Breast epithelium (tissue), 4 donors: ENCODE results near the gene HCK. TPM values are rescaled to one million over a fixed set of nuclear protein-coding genes. Genes with fewer than 3 reads are reported as not detected.

ENCODE experiments used
- DNase-seq, 2 donors: peaks; one replicate each; pipeline ENCODE4 v3.0.0-alpha.2; 2019; ENCODE audit warnings: low spot score in 2 of 2
- H3K27ac ChIP-seq, 2 donors: fragments of 200-600 bp; sonication (generic) in 1 of 2; one replicate each; pipeline ENCODE4 v1.5.1; 2016 to 2019; ENCODE audit warnings: mild to moderate bottlenecking in 1 of 2
- H3K27me3 ChIP-seq, 2 donors: fragments of 200-600 bp; sonication (generic) in 1 of 2; one replicate each; pipeline versions ENCODE4 v1.5.1 to v1.6.0; 2017 to 2019; ENCODE audit warnings: control low read depth in 1 of 2, mild to moderate bottlenecking in 1 of 2
- H3K36me3 ChIP-seq: fragments of 200-600 bp; one replicate; pipeline ENCODE4 v1.5.1; 2019
- H3K4me1 ChIP-seq, 2 donors: fragments of 200-600 bp; sonication (generic); one replicate each; pipeline ENCODE4 v1.5.1; 2016 to 2019; ENCODE audit warnings: control low read depth in 1 of 2
- H3K4me3 ChIP-seq, 3 donors: fragments of 200-600 bp; sonication (generic); 1 replicate in 2 of 3; 2 replicates in 1 of 3; pipeline ENCODE4 v1.5.1; 2016 to 2019; ENCODE audit warnings: mild to moderate bottlenecking in 3 of 3, moderate library complexity in 2 of 3
- H3K9me3 ChIP-seq, 2 donors: fragments of 200-600 bp; sonication (generic) in 1 of 2; one replicate each; pipeline ENCODE4 v1.5.1; 2016 to 2019; ENCODE audit warnings: control low read depth in 1 of 2
- CTCF ChIP-seq, 3 donors: fragments of 450-650 bp; IDR thresholded peaks; one replicate each; pipeline ENCODE4 v1.5.1; 2016 to 2017; ENCODE audit warnings: antibody characterized with exemption in 3 of 3, mild to moderate bottlenecking in 3 of 3, moderate library complexity in 3 of 3
- POLR2A ChIP-seq: fragments of 450-650 bp; IDR thresholded peaks from one replicate; pipeline ENCODE4 v1.6.1; 2016; ENCODE audit warnings: antibody characterized with exemption, mild to moderate bottlenecking, moderate library complexity
- POLR2AphosphoS5 ChIP-seq, 3 donors: sonication (generic); formaldehyde crosslinking; IDR thresholded peaks; one replicate each; pipeline ENCODE4 v1.6.1; 2017; ENCODE audit warnings: antibody characterized with exemption in 3 of 3
- intact Hi-C: fragments of 100-400 bp; cut with DNase I; formaldehyde crosslinking; loops from one replicate; pipeline ENCODE4 v1.15.1; 2023; ENCODE audit warnings: low total_unique reads
- total RNA-seq, 3 donors: library from RNA; depleted of rRNA; stranded (reverse); fragments of >200 nt; gene quantifications; one replicate each; pipeline ENCODE4 v1.1.0, GENCODE V29; 2016

The HCK gene
- total RNA-seq, 3 donors from 2014 or later: 10.2 to 27.4 (median 16.0) TPM

DNA sequence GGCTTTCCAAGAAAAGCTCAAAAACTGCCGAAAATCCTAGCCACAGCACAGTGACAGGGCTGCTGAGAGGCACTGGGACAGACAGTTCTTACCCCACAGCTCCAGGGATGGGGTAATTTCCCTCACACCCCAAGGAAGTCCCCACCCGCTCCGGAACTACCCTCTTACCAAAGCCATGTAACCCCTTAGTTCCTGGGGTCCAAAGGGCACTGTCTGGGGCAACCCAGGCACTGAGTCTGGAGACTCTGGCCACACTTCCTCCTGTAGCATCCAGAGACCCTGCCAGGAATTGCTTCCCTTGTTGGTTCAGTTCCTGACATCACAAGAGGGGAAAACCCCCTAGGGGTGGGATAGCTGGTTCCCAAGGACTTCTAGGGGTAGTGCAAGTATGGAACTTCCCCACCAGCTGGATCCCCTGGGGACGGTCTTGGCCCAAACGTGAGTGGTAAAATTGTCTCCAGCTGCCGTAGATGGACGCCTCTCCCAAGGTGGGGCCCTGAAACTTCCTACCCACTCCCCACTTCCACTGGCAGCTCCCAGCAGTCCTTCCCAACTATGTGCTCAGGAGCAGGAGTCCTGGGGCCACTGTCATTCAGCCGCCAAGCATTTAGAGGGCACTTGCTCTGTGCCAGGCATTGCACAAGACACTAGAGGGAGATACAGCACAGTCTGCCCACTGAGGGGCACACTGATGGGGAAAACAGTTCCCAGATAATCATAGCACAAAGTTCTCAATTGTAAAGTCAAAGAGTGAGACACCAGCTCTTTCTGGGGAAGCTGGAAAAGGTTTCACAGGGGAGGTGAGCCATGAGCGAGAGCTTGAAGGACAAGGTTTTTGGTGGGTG is 17.2 kb upstream of the HCK start:
- Histone ChIP-seq H3K27ac (no peak overlapping the region), H3K4me1 (no peaks in the 10 kb centered on the region), H3K36me3 (no peaks in the 10 kb centered on the region), H3K9me3 (no peaks in the 10 kb centered on the region), H3K27me3 (peaks cover 0 to 48% of the 10 kb centered on the region in 2 donors), H3K4me3 (no peak overlapping the region)
- intact Hi-C loops: no loop called here
- no peak for TF ChIP-seq POLR2AphosphoS5 (IDR thresholded peaks at IDR 0.05)
- no peak for TF ChIP-seq CTCF (IDR thresholded peaks at IDR 0.05)
- TF ChIP-seq POLR2A: no peak
- DNase-seq: no peak

DNA sequence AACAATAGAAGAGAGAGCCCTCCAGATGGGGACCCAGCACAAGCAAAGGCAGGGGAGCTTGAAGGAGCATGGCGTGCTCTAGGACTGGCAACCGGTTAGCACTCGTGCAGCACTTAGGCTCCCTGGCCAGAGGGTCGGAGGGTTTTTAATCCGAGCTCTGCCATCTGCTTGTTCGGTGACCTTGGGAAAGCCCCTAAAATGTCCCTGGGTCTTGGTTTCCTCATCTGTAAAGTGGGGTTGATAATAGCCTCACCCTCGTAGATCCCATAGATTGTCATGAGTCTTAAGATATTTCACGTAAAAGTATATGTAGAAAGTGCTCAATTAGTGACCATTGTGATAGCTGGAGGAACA is 16.6 kb upstream of the HCK start:
- TF ChIP-seq POLR2AphosphoS5 (IDR thresholded peaks at IDR 0.05) (no peak), CTCF (IDR thresholded peaks at IDR 0.05) (no peak), POLR2A (no peak)
- no peak overlapping the region for H3K27ac ChIP-seq
- no peaks in the 10 kb centered on the region for H3K4me1 ChIP-seq
- H3K36me3 ChIP-seq: no peaks in the 10 kb centered on the region
- H3K9me3 ChIP-seq: no peaks in the 10 kb centered on the region
- H3K27me3 ChIP-seq: peaks cover 0 to 48% of the 10 kb centered on the region in 2 donors
- H3K4me3 ChIP-seq: no peak overlapping the region
- intact Hi-C loops: no loop called here
- no peak for DNase-seq

DNA sequence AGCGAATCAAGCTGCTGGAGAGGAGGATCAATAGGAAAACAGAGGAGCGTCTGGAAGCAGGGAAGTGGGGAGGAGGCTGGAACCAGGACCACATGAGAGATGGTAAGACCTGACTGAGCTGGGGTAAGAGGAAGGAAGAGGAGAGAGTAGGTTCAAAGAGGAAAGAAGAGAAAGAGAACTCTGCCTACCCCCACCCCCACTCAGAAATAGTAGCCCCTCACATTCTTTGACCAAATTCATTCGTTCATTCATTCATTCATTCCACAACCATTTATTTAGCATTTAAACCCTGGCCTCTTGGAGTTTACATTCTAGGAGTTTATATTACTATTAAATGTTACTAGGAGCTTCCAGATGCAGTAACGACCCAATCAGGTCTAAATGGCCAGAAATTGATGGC is 15.8 kb upstream of the HCK start:
- intact Hi-C loops: no loop called here
- Histone ChIP-seq H3K4me3 (no peak overlapping the region), H3K9me3 (no peaks in the 10 kb centered on the region), H3K27ac (no peak overlapping the region), H3K4me1 (no peaks in the 10 kb centered on the region), H3K36me3 (no peaks in the 10 kb centered on the region), H3K27me3 (peaks cover 0 to 48% of the 10 kb centered on the region in 2 donors)
- no peak for DNase-seq
- TF ChIP-seq POLR2AphosphoS5 (IDR thresholded peaks at IDR 0.05): no peak
- no peak for TF ChIP-seq POLR2A
- TF ChIP-seq CTCF (IDR thresholded peaks at IDR 0.05): no peak

DNA sequence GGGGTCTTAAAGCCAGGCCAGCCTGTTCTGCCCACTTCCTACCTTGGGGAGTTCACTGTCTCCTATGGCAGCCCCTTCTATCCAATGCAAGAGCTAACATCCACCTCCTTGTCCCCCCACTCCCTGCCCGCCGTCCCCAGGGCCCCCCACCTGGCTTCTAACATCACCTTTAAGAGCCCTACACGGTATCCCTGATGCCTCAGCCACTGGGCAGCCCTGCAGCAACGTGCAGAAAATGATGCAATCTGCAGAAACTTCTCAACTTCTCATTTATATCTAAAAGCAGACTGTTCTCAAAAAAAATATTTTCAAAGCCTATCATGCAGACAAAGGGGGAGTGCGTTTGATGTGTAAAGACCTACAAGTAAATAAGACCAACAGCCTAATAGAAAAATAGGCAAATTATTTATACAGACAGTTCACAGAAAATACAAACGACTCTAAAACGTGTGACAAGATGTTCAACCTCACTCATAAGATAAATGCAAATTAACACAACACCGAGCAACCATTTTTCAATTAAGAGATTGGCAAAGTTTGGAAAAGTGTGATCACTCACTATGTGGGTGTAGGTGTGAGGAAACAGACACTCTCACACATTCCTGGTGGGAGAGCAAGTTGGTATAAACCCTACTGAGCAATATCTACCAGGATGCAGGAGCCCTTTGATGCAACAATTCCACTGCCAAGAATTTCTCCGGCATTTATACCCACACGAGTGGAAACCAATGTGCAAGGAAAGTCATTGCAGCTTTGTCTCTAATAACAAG is 15.1 kb upstream of the HCK start:
- no peaks in the 10 kb centered on the region for H3K36me3 ChIP-seq
- no peak overlapping the region for H3K4me3 ChIP-seq
- DNase-seq: no peak
- peaks cover 0 to 46% of the 10 kb centered on the region in 2 donors for H3K27me3 ChIP-seq
- no peak for TF ChIP-seq POLR2A
- TF ChIP-seq POLR2AphosphoS5 (IDR thresholded peaks at IDR 0.05): no peak
- no peak for TF ChIP-seq CTCF (IDR thresholded peaks at IDR 0.05)
- intact Hi-C loops: no loop called here
- H3K9me3 ChIP-seq: no peaks in the 10 kb centered on the region
- H3K4me1 ChIP-seq: no peaks in the 10 kb centered on the region
- H3K27ac ChIP-seq: no peak overlapping the region

DNA sequence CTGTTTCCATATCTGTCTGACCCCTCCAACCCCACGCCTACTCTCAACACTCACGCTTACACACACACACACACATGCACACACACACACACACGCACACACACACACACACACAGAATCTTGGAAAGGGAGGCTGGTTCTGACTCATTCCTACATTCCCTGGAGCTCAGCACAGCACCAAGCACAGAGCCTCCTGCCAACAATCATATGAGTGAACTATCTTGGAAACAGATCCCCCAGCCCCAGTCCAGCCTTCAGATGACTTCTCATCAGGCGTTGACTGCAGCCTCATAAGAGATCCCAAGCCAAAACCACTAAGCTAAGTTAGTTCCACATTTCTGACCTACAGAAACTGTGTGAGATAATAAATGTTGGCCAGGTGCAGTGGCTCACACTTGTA is 14.1 kb upstream of the HCK start:
- Histone ChIP-seq H3K27ac (no peak overlapping the region), H3K9me3 (no peaks in the 10 kb centered on the region), H3K4me3 (no peak overlapping the region), H3K36me3 (no peaks in the 10 kb centered on the region), H3K27me3 (peaks cover 0 to 37% of the 10 kb centered on the region in 2 donors), H3K4me1 (no peaks in the 10 kb centered on the region)
- intact Hi-C loops: no loop called here
- no peak for TF ChIP-seq CTCF (IDR thresholded peaks at IDR 0.05)
- TF ChIP-seq POLR2A: no peak
- no peak for TF ChIP-seq POLR2AphosphoS5 (IDR thresholded peaks at IDR 0.05)
- DNase-seq: no peak
